ENCODE results near the gene FAM163A. TPM values are rescaled to one million over a fixed set of nuclear protein-coding genes. Genes with fewer than 3 reads are reported as not detected.

The FAM163A gene
- total and polyA plus RNA-seq, 2 donors (not counting 1 experiment from before 2014, with no cell fraction given) = not detected

GRCh38 chr1:179856296-179856695 lies 113.2 kb downstream of the FAM163A start:
- Histone ChIP-seq H3K9ac (ENCODE audit: insufficient read depth, low read length) (no peak overlapping the region), H3K27me3 (ENCODE audit: control insufficient read depth, insufficient read depth, low read length) (no peaks in the 10 kb centered on the region), H3K4me1 (ENCODE audit: control insufficient read depth, extremely low read depth, insufficient read depth, low read length) (no peaks in the 10 kb centered on the region), H4K20me1 (ENCODE audit: control insufficient read depth, extremely low read depth, insufficient read depth, low read length) (no peaks in the 10 kb centered on the region), H2AFZ (ENCODE audit: low read length) (no peak overlapping the region), H3K4me3 (replicated peaks in 1 of 4; ENCODE audit: control extremely low read depth in 1 of 4, insufficient read depth in 1 of 4, low read depth in 3 of 4, low read length in 4 of 4) (no peak overlapping the region), H3K36me3 (ENCODE audit: control insufficient read depth, insufficient read depth, low read length) (no peaks in the 10 kb centered on the region), H3K4me2 (ENCODE audit: extremely low read depth, insufficient read depth, low read length) (no peak overlapping the region), H3K9me3 (ENCODE audit: control insufficient read depth, insufficient read depth, low read depth, low read length) (no peaks in the 10 kb centered on the region), H3K79me2 (ENCODE audit: control insufficient read depth, insufficient read depth, low read length) (no peaks in the 10 kb centered on the region), H3K27ac (ENCODE audit: insufficient read depth, low read length) (no peak overlapping the region)
- no peak for TF ChIP-seq EZH2 (IDR thresholded peaks at IDR 0.05; ENCODE audit: low read length, missing control alignments)
- TF ChIP-seq CTCF (conservative IDR thresholded peaks at IDR 0.05 in 1 of 2, IDR thresholded peaks at IDR 0.05 in 1 of 2; ENCODE audit: low read depth in 1 of 2, low read length in 2 of 2) = no peak
- DNase-seq (ENCODE audit: low read depth in 2 of 2) = no peak

- no peak overlapping the region for H3K4me2 ChIP-seq (ENCODE audit: extremely low read depth, insufficient read depth, low read length)
- no peaks in the 10 kb centered on the region for H3K9me3 ChIP-seq (ENCODE audit: control insufficient read depth, insufficient read depth, low read depth, low read length)
- TF ChIP-seq CTCF (conservative IDR thresholded peaks at IDR 0.05 in 1 of 2, IDR thresholded peaks at IDR 0.05 in 1 of 2; ENCODE audit: low read depth in 1 of 2, low read length in 2 of 2) (no peak), EZH2 (IDR thresholded peaks at IDR 0.05; ENCODE audit: low read length, missing control alignments) (no peak)
- H3K4me3 ChIP-seq (replicated peaks in 1 of 4; ENCODE audit: control extremely low read depth in 1 of 4, insufficient read depth in 1 of 4, low read depth in 3 of 4, low read length in 4 of 4) = no peak overlapping the region
- H3K79me2 ChIP-seq (ENCODE audit: control insufficient read depth, insufficient read depth, low read length) = no peaks in the 10 kb centered on the region
- no peaks in the 10 kb centered on the region for H4K20me1 ChIP-seq (ENCODE audit: control insufficient read depth, extremely low read depth, insufficient read depth, low read length)
- no peaks in the 10 kb centered on the region for H3K36me3 ChIP-seq (ENCODE audit: control insufficient read depth, insufficient read depth, low read length)
- H2AFZ ChIP-seq (ENCODE audit: low read length) = no peak overlapping the region
- DNase-seq (ENCODE audit: low read depth in 2 of 2) = no peak
- H3K27me3 ChIP-seq (ENCODE audit: control insufficient read depth, insufficient read depth, low read length) = no peaks in the 10 kb centered on the region
- H3K9ac ChIP-seq (ENCODE audit: insufficient read depth, low read length) = no peak overlapping the region
- no peaks in the 10 kb centered on the region for H3K4me1 ChIP-seq (ENCODE audit: control insufficient read depth, extremely low read depth, insufficient read depth, low read length)
- no peak overlapping the region for H3K27ac ChIP-seq (ENCODE audit: insufficient read depth, low read length)
Observed at GRCh38 chr1:179857009-179857408, 113.9 kb downstream of the FAM163A start.

- H3K36me3 ChIP-seq (ENCODE audit: control insufficient read depth, insufficient read depth, low read length) = peaks cover 5% of the 10 kb centered on the region
Observed at GRCh38 chr1:179860652-179861051, 117.6 kb downstream of the FAM163A start.

More at GRCh38 chr1:179860652-179861051, 117.6 kb downstream of the FAM163A start:
- H3K9me3 ChIP-seq (ENCODE audit: control insufficient read depth, insufficient read depth, low read depth, low read length) = no peaks in the 10 kb centered on the region
- H3K4me2 ChIP-seq (ENCODE audit: extremely low read depth, insufficient read depth, low read length) = no peak overlapping the region
- H3K4me1 ChIP-seq (ENCODE audit: control insufficient read depth, extremely low read depth, insufficient read depth, low read length) = no peaks in the 10 kb centered on the region
- TF ChIP-seq EZH2 (IDR thresholded peaks at IDR 0.05; ENCODE audit: low read length, missing control alignments) = no peak
- no peak for TF ChIP-seq CTCF (conservative IDR thresholded peaks at IDR 0.05 in 1 of 2, IDR thresholded peaks at IDR 0.05 in 1 of 2; ENCODE audit: low read depth in 1 of 2, low read length in 2 of 2)
- no peak overlapping the region for H3K9ac ChIP-seq (ENCODE audit: insufficient read depth, low read length)
- H3K27ac ChIP-seq (ENCODE audit: insufficient read depth, low read length) = no peak overlapping the region
- DNase-seq (ENCODE audit: low read depth in 2 of 2) = no peak
- no peaks in the 10 kb centered on the region for H3K27me3 ChIP-seq (ENCODE audit: control insufficient read depth, insufficient read depth, low read length)
- H4K20me1 ChIP-seq (ENCODE audit: control insufficient read depth, extremely low read depth, insufficient read depth, low read length) = no peaks in the 10 kb centered on the region
- H3K79me2 ChIP-seq (ENCODE audit: control insufficient read depth, insufficient read depth, low read length) = peaks cover 7% of the 10 kb centered on the region
- no peak overlapping the region for H2AFZ ChIP-seq (ENCODE audit: low read length)
- H3K4me3 ChIP-seq (replicated peaks in 1 of 4; ENCODE audit: control extremely low read depth in 1 of 4, insufficient read depth in 1 of 4, low read depth in 3 of 4, low read length in 4 of 4) = no peak overlapping the region

Measured in fibroblast of lung (primary cell).